Thyroid gland (tissue), 4 donors: ENCODE results near the gene SLC22A7. TPM values are rescaled to one million over a fixed set of nuclear protein-coding genes. Genes with fewer than 3 reads are reported as not detected.
"Not testable (repeated sequence)": the region's sequence is repeated elsewhere in the genome, so short reads cannot be mapped to it uniquely, and the experiment has no call there.

Experiments
- DNase-seq, 2 donors: peaks; one replicate each; pipeline ENCODE4 v3.0.0-alpha.2; 2019
- H3K27ac ChIP-seq, 3 donors: fragments of 200-600 bp; sonication (generic); 1 replicate in 2 of 3; 2 replicates in 1 of 3; pipeline ENCODE4 v1.5.1; 2016 to 2019; ENCODE audit warnings: mild to moderate bottlenecking in 1 of 3, moderate library complexity in 1 of 3
- H3K27me3 ChIP-seq: fragments of 200-600 bp; sonication (generic); one replicate; pipeline ENCODE4 v1.5.1; 2019
- H3K36me3 ChIP-seq, 2 donors: fragments of 200-600 bp; sonication (generic); one replicate each; pipeline ENCODE4 v1.5.1; 2016 to 2019
- H3K4me1 ChIP-seq, 2 donors: fragments of 200-600 bp; sonication (generic); one replicate each; pipeline ENCODE4 v1.5.1; 2017 to 2019
- H3K4me3 ChIP-seq, 3 donors: fragments of 200-600 bp; sonication (generic); replicated peaks in 1 of 3; 1 replicate in 2 of 3; 2 replicates in 1 of 3; pipeline ENCODE4 v1.5.1; 2016; ENCODE audit warnings: mild to moderate bottlenecking in 1 of 3
- H3K9me3 ChIP-seq: fragments of 200-600 bp; sonication (generic); one replicate; pipeline ENCODE4 v1.5.1; 2017
- POLR2A ChIP-seq, 2 donors: fragments of 450-650 bp; IDR thresholded peaks; one replicate each; pipeline ENCODE4 v1.6.1; 2017; ENCODE audit warnings: antibody characterized with exemption in 2 of 2, mild to moderate bottlenecking in 2 of 2, moderate library complexity in 1 of 2
- WGBS, 2 donors: methylation state at CpG; one replicate each; pipeline ENCODE4 v1.1.5; 2017; 5-methylcytosine and 5-hydroxymethylcytosine counted together
- intact Hi-C: fragments of 100-400 bp; cut with DNase I; formaldehyde crosslinking; loops from one replicate; pipeline ENCODE4 v1.15.1; 2023
- total RNA-seq, 4 donors: library from RNA; depleted of rRNA; stranded (reverse); fragments of >200 nt; gene quantifications; one replicate each; pipeline ENCODE4 v1.2.3, GENCODE V29; 2016
- TF ChIP-seq, protein P1 (sequence below), 6 experiments: fragments of 200-600 bp in 3 of 6; fragments of 450-650 bp in 3 of 6; sonication (generic) in 3 of 6; IDR thresholded peaks; one replicate each; pipeline ENCODE4 v1.5.1; 2016 to 2019; ENCODE audit warnings: antibody characterized with exemption in 6 of 6, mild to moderate bottlenecking in 2 of 6, inconsistent platforms in 1 of 6, moderate library complexity in 1 of 6

The SLC22A7 gene
- total RNA-seq, 4 donors from 2014 or later = not detected

DNA sequence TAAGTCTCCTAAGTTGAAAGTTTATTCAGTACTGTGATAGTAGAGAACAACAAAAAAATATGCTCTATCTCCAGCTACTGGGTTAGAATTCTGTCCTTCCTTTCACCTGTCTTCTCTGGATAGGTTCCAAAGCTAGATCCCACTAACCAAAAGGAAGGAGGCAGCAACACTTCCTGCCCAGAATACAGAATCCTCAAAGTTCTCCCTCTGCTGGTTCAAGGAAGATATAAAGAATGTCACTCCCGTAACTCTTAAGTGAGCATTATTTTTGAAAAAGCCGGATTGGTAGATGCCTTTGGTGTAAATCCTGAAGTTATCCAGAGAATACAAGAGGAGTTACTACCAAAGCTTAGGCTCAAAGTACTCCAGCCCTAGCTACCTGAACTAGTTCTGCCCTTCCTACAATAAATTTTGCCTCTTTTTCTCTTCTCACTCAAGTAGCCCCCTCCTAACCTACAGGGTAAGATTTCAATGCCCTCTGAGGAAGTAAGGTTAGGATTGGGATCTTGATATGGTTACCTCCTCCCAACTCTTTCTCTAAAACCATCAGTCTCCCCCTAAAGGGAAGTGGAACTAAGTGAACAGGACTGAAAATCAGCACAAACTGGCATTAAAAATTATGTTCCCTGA is 36.5 kb downstream of the SLC22A7 start:
- intact Hi-C loops = loop anchor here (5.0 kb wide), 1 partner anchor 72 kb away; no protein-coding TSS in a partner anchor
- no peak for DNase-seq
- no peak overlapping the region for H3K4me3 ChIP-seq
- no peak for TF ChIP-seq POLR2A (IDR thresholded peaks at IDR 0.05)
- TF ChIP-seq, protein P1, sequence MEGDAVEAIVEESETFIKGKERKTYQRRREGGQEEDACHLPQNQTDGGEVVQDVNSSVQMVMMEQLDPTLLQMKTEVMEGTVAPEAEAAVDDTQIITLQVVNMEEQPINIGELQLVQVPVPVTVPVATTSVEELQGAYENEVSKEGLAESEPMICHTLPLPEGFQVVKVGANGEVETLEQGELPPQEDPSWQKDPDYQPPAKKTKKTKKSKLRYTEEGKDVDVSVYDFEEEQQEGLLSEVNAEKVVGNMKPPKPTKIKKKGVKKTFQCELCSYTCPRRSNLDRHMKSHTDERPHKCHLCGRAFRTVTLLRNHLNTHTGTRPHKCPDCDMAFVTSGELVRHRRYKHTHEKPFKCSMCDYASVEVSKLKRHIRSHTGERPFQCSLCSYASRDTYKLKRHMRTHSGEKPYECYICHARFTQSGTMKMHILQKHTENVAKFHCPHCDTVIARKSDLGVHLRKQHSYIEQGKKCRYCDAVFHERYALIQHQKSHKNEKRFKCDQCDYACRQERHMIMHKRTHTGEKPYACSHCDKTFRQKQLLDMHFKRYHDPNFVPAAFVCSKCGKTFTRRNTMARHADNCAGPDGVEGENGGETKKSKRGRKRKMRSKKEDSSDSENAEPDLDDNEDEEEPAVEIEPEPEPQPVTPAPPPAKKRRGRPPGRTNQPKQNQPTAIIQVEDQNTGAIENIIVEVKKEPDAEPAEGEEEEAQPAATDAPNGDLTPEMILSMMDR (IDR thresholded peaks at IDR 0.05) = peak; percentile 29 to 66 (median 45)
- 29 to 35% methylated on average over 2 of the region's 2 CpGs for WGBS, 2 donors
- H3K9me3 ChIP-seq = no peaks in the 10 kb centered on the region
- no peaks in the 10 kb centered on the region for H3K4me1 ChIP-seq
- no peaks in the 10 kb centered on the region for H3K27me3 ChIP-seq
- H3K36me3 ChIP-seq = peaks cover 9 to 20% of the 10 kb centered on the region in 2 donors
- H3K27ac ChIP-seq = no peak overlapping the region

DNA sequence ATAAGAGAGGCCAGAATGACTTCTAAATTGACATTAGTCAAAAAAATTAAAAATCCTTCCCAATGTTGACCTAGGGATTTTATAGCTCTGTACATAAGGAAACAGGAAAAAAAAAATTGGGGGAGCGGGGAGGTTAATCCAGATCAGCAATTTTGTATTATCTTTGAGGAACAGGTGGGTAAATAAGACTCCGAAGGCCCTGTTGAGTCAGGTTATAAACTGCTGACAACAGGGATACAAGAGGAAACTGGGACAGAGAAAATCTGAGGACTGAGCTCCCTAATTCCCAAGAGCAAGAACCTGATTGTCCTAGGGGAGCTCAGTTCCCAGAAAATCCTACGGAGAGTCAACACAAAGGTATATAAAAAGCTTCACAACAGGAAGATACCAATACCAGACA is 37.4 kb downstream of the SLC22A7 start:
- H3K9me3 ChIP-seq = no peaks in the 10 kb centered on the region
- no peaks in the 10 kb centered on the region for H3K27me3 ChIP-seq
- no peak overlapping the region for H3K4me3 ChIP-seq
- TF ChIP-seq POLR2A (IDR thresholded peaks at IDR 0.05) = no peak
- TF ChIP-seq, protein P1 (IDR thresholded peaks at IDR 0.05) = no peak
- no peak overlapping the region for H3K27ac ChIP-seq
- intact Hi-C loops = loop anchor here (5.0 kb wide), 1 partner anchor 73 kb away; no protein-coding TSS in a partner anchor
- no peaks in the 10 kb centered on the region for H3K4me1 ChIP-seq
- 78 to 94% methylated on average over 3 of the region's 3 CpGs for WGBS, 2 donors
- peaks cover 18 to 28% of the 10 kb centered on the region in 2 donors for H3K36me3 ChIP-seq
- DNase-seq = no peak

- DNase-seq = no peak
- H3K9me3 ChIP-seq = no peaks in the 10 kb centered on the region
- intact Hi-C loops = loop anchor here (5.0 kb wide), 1 partner anchor 74 kb away; no protein-coding TSS in a partner anchor
- TF ChIP-seq, protein P1 (IDR thresholded peaks at IDR 0.05) = no peak
- TF ChIP-seq POLR2A (IDR thresholded peaks at IDR 0.05) = no peak
- H3K4me3 ChIP-seq = no peak overlapping the region
- WGBS, 2 donors = 62 to 69% methylated on average over 3 of the region's 3 CpGs
- no peak overlapping the region for H3K27ac ChIP-seq
- H3K36me3 ChIP-seq = peaks cover 25 to 38% of the 10 kb centered on the region in 2 donors
- H3K4me1 ChIP-seq = no peaks in the 10 kb centered on the region
- no peaks in the 10 kb centered on the region for H3K27me3 ChIP-seq
These were observed 38.3 kb downstream of the SLC22A7 start for GRCh38 chr6:43336382-43336781.

- Histone ChIP-seq H3K9me3 (no peaks in the 10 kb centered on the region), H3K36me3 (peaks cover 43 to 51% of the 10 kb centered on the region in 2 donors), H3K27me3 (no peaks in the 10 kb centered on the region), H3K27ac (no peak overlapping the region), H3K4me3 (no peak overlapping the region), H3K4me1 (no peaks in the 10 kb centered on the region)
- intact Hi-C loops = loop anchor here (5.0 kb wide), 1 partner anchor 76 kb away; no protein-coding TSS in a partner anchor
- no peak for TF ChIP-seq POLR2A (IDR thresholded peaks at IDR 0.05)
- no peak for DNase-seq
These were observed 40.2 kb downstream of the SLC22A7 start for GRCh38 chr6:43338243-43338642.

DNA sequence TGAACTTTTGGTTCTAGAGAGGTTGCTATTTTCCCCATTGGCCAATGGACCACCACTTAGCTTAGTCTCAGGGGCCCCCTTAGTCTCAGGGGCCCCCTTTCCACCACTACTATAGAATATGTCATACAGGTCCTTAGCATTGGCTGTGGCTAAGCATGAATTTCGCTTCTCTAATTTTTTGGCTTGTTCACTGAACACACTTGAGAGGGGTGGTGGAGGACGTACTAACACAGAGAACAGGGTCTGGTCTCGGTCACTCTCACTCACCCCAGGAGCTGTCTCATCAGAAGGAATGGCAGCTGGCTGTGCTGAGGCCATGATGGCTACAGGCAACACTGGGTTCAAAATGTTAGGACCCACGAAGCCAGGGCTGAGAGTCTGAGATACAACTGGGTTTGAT is 41.1 kb downstream of the SLC22A7 start:
- Histone ChIP-seq H3K9me3 (no peaks in the 10 kb centered on the region), H3K27me3 (no peaks in the 10 kb centered on the region), H3K4me3 (no peak overlapping the region), H3K27ac (no peak overlapping the region), H3K36me3 (peaks cover 47 to 55% of the 10 kb centered on the region in 2 donors), H3K4me1 (no peaks in the 10 kb centered on the region)
- no peak for DNase-seq
- intact Hi-C loops = loop anchor here (5.0 kb wide), 1 partner anchor 77 kb away; no protein-coding TSS in a partner anchor
- no peak for TF ChIP-seq POLR2A (IDR thresholded peaks at IDR 0.05)
- TF ChIP-seq, protein P1 (IDR thresholded peaks at IDR 0.05) = no peak
- WGBS, 2 donors = 99 to 100% methylated on average over 4 of the region's 4 CpGs

DNA sequence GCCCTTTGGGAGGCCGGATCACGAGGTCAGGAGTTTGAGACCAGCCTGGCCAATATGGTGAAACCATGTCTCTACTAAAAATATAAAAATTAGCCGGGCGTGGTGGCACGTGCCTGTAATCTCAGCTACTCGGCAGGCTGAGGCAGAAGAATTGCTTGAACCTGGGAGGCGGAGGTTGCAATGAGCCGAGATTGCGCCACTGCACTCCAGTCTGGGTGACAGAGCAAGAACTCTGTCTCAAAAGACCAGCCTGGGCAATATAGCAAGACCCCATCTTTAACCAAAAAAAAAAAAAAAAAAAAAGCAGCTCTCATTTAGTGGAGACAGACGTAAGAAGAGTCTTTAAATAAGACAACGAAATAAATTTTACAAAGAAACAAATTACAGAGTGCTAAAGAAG is 48.2 kb downstream of the SLC22A7 start:
- H3K27me3 ChIP-seq, H3K27ac ChIP-seq, intact Hi-C loops, H3K4me3 ChIP-seq, H3K9me3 ChIP-seq, H3K4me1 ChIP-seq, DNase-seq: not testable (repeated sequence)
- H3K36me3 ChIP-seq = peaks cover 55 to 69% of the 10 kb centered on the region in 2 donors
- WGBS, 2 donors = 96 to 97% methylated on average over 11 of the region's 11 CpGs
